ENCODE results near the gene RBPJL. TPM values are rescaled to one million over a fixed set of nuclear protein-coding genes. Genes with fewer than 3 reads are reported as not detected.

The RBPJL gene
- total RNA-seq, 1 experiment from 2014 or later: not detected

GRCh38 chr20:45316150-45317080 lies 9.8 kb downstream of the RBPJL start:
- H3K79me2 ChIP-seq (ENCODE audit: insufficient read depth, low read length): no peaks in the 10 kb centered on the region
- H4K20me1 ChIP-seq (ENCODE audit: insufficient read depth): no peaks in the 10 kb centered on the region
- ChIA-PET RAD21 (ENCODE audit: low non-redundant PET in 1 of 2, low total read pairs in 2 of 2, uncharacterized antibody in 2 of 2, unreplicated experiment in 2 of 2) (no interaction called here), CTCF (interaction anchor here (1.1 kb wide), 1 partner anchor 11 kb away, joined by 4 read pairs; no protein-coding TSS in a partner anchor), POLR2A (no interaction called here)
- H3K4me2 ChIP-seq (ENCODE audit: low read length): no peak overlapping the region
- intact Hi-C loops (cut with micrococcal nuclease): no loop called here
- no peak for TF ChIP-seq SP1 (IDR thresholded peaks at IDR 0.05; ENCODE audit: low read depth)
- no peak for TF ChIP-seq CEBPB (IDR thresholded peaks at IDR 0.05; ENCODE audit: low read depth)
- no peak for TF ChIP-seq SIN3A (IDR thresholded peaks at IDR 0.05; ENCODE audit: low read depth)
- TF ChIP-seq MAX (IDR thresholded peaks at IDR 0.05): no peak
- no peak for ATAC-seq
- no TSS peak for BruUV-seq (replicated peaks)
- no peaks in the 10 kb centered on the region for H3K9me3 ChIP-seq (ENCODE audit: control insufficient read depth in 1 of 2, insufficient read depth in 1 of 2, low read depth in 1 of 2, low read length in 2 of 2)
- no peak overlapping the region for H3K4me3 ChIP-seq (replicated peaks in 1 of 2; ENCODE audit: low read depth in 1 of 2, low read length in 2 of 2)
- no peak overlapping the region for H3K9ac ChIP-seq (ENCODE audit: low read length)
- no peak overlapping the region for H3K27ac ChIP-seq (ENCODE audit: low read depth, low read length)
- peaks cover 0 to 6% of the 10 kb centered on the region in 2 experiments; a peak in 2 of 4 replicates for H3K4me1 ChIP-seq (ENCODE audit: control insufficient read depth in 1 of 2, insufficient read depth in 2 of 2, low read length in 2 of 2)
- no peak for DNase-seq (ENCODE audit: low read depth, low spot score)
- no peaks in the 10 kb centered on the region for H3K27me3 ChIP-seq (ENCODE audit: insufficient read depth, low read length)
- H3K36me3 ChIP-seq (ENCODE audit: control insufficient read depth in 1 of 2, insufficient read depth in 2 of 2, low read length in 2 of 2): no peaks in the 10 kb centered on the region
- no peaks in the 10 kb centered on the region for H3K9me2 ChIP-seq (ENCODE audit: insufficient read depth)
- no peak overlapping the region for H2AFZ ChIP-seq (ENCODE audit: low read depth, low read length, poor library complexity, severe bottlenecking)

- Histone ChIP-seq H3K4me3 (replicated peaks in 1 of 2; ENCODE audit: low read depth in 1 of 2, low read length in 2 of 2) (no peak overlapping the region), H4K20me1 (ENCODE audit: insufficient read depth) (no peaks in the 10 kb centered on the region), H3K9ac (ENCODE audit: low read length) (no peak overlapping the region), H3K27me3 (ENCODE audit: insufficient read depth, low read length) (no peaks in the 10 kb centered on the region), H3K27ac (ENCODE audit: low read depth, low read length) (no peak overlapping the region), H3K4me2 (ENCODE audit: low read length) (no peak overlapping the region), H3K36me3 (ENCODE audit: control insufficient read depth in 1 of 2, insufficient read depth in 2 of 2, low read length in 2 of 2) (no peaks in the 10 kb centered on the region), H3K79me2 (ENCODE audit: insufficient read depth, low read length) (no peaks in the 10 kb centered on the region), H3K9me3 (ENCODE audit: control insufficient read depth in 1 of 2, insufficient read depth in 1 of 2, low read depth in 1 of 2, low read length in 2 of 2) (no peaks in the 10 kb centered on the region), H2AFZ (ENCODE audit: low read depth, low read length, poor library complexity, severe bottlenecking) (no peak overlapping the region), H3K4me1 (ENCODE audit: control insufficient read depth in 1 of 2, insufficient read depth in 2 of 2, low read length in 2 of 2) (no peaks in the 10 kb centered on the region), H3K9me2 (ENCODE audit: insufficient read depth) (no peaks in the 10 kb centered on the region)
- BruUV-seq (replicated peaks): no TSS peak
- TF ChIP-seq, protein P1, sequence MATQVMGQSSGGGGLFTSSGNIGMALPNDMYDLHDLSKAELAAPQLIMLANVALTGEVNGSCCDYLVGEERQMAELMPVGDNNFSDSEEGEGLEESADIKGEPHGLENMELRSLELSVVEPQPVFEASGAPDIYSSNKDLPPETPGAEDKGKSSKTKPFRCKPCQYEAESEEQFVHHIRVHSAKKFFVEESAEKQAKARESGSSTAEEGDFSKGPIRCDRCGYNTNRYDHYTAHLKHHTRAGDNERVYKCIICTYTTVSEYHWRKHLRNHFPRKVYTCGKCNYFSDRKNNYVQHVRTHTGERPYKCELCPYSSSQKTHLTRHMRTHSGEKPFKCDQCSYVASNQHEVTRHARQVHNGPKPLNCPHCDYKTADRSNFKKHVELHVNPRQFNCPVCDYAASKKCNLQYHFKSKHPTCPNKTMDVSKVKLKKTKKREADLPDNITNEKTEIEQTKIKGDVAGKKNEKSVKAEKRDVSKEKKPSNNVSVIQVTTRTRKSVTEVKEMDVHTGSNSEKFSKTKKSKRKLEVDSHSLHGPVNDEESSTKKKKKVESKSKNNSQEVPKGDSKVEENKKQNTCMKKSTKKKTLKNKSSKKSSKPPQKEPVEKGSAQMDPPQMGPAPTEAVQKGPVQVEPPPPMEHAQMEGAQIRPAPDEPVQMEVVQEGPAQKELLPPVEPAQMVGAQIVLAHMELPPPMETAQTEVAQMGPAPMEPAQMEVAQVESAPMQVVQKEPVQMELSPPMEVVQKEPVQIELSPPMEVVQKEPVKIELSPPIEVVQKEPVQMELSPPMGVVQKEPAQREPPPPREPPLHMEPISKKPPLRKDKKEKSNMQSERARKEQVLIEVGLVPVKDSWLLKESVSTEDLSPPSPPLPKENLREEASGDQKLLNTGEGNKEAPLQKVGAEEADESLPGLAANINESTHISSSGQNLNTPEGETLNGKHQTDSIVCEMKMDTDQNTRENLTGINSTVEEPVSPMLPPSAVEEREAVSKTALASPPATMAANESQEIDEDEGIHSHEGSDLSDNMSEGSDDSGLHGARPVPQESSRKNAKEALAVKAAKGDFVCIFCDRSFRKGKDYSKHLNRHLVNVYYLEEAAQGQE (IDR thresholded peaks at IDR 0.05; ENCODE audit: low read depth): no peak
- DNase-seq (ENCODE audit: low read depth, low spot score) (no peak), ATAC-seq (no peak)
- POLR2A ChIA-PET: interaction anchor here (1.8 kb wide), 1 partner anchor 119 kb away, joined by 4 read pairs; no protein-coding TSS in a partner anchor
- RAD21 ChIA-PET (ENCODE audit: low non-redundant PET in 1 of 2, low total read pairs in 2 of 2, uncharacterized antibody in 2 of 2, unreplicated experiment in 2 of 2): no interaction called here
- CTCF ChIA-PET: interaction anchor here (1.6 to 6.9 kb wide), 2 partner anchors 12 to 120 kb away, joined by 5 to 100 read pairs; no protein-coding TSS in a partner anchor
- intact Hi-C loops (cut with micrococcal nuclease): no loop called here
Observed at GRCh38 chr20:45317826-45318225, 11.2 kb downstream of the RBPJL start.
